Transverse colon (tissue), 4 donors: ENCODE data around the gene CCNQ.

Source experiments
- CTCF ChIP-seq, 5 experiments: fragments of 200-600 bp in 3 of 5; fragments of 450-650 bp in 2 of 5; sonication (generic) in 3 of 5; IDR thresholded peaks; 1 replicate in 2 of 5; 2 replicates in 3 of 5; pipeline ENCODE4 v1.5.1; 2016 to 2017; ENCODE audit warnings: antibody characterized with exemption in 5 of 5, inconsistent platforms in 3 of 5, mild to moderate bottlenecking in 2 of 5, moderate library complexity in 1 of 5
- EP300 ChIP-seq: sonication (generic); formaldehyde crosslinking; IDR thresholded peaks from one replicate; pipeline ENCODE4 v1.6.1; 2017; ENCODE audit warnings: antibody characterized with exemption, low read depth
- POLR2A ChIP-seq: fragments of 450-650 bp; IDR thresholded peaks from one replicate; pipeline ENCODE4 v1.6.1; 2016; ENCODE audit warnings: antibody characterized with exemption, mild to moderate bottlenecking, moderate library complexity
- POLR2AphosphoS5 ChIP-seq, 3 donors: sonication (generic); formaldehyde crosslinking; IDR thresholded peaks; one replicate each; pipeline ENCODE4 v1.6.1; 2016; ENCODE audit warnings: antibody characterized with exemption in 3 of 3

- TF ChIP-seq CTCF (IDR thresholded peaks at IDR 0.05) (no peak), EP300 (no peak), POLR2AphosphoS5 (IDR thresholded peaks at IDR 0.05) (no peak), POLR2A (no peak)
Measured at GRCh38 chrX:153573984-153574383, 25.0 kb downstream of the CCNQ start.
